ENCODE results near the gene IMPDH2. TPM values are rescaled to one million over a fixed set of nuclear protein-coding genes. Genes with fewer than 3 reads are reported as not detected.

IMPDH2 gene
- total RNA-seq, 2 donors from 2014 or later = 32.1 to 68.7 TPM

GRCh38 chr3:48985831-48986376 is 43.3 kb downstream of the IMPDH2 start:
- Histone ChIP-seq H3K27me3 (no peaks in the 10 kb centered on the region), H3K36me3 (peaks cover 49% of the 10 kb centered on the region), H3K4me1 (peaks cover 0 to 11% of the 10 kb centered on the region in 2 donors), H3K27ac (no peak overlapping the region), H3K9me3 (no peaks in the 10 kb centered on the region), H3K4me3 (no peak overlapping the region)
- DNase-seq (ENCODE audit: low spot score) = no peak
- TF ChIP-seq CTCF (IDR thresholded peaks at IDR 0.05) = no peak

GRCh38 chr3:48984663-48985062 is 44.5 kb downstream of the IMPDH2 start:
- peaks cover 62% of the 10 kb centered on the region for H3K36me3 ChIP-seq
- H3K9me3 ChIP-seq = no peaks in the 10 kb centered on the region
- H3K27me3 ChIP-seq = no peaks in the 10 kb centered on the region
- H3K4me3 ChIP-seq = no peak overlapping the region
- H3K27ac ChIP-seq = no peak overlapping the region
- peaks cover 0 to 9% of the 10 kb centered on the region in 2 donors for H3K4me1 ChIP-seq
- DNase-seq (ENCODE audit: low spot score) = no peak
- no peak for TF ChIP-seq CTCF (IDR thresholded peaks at IDR 0.05)

- Histone ChIP-seq H3K36me3 (peaks cover 77% of the 10 kb centered on the region), H3K27ac (no peak overlapping the region)
- no peak for TF ChIP-seq CTCF (IDR thresholded peaks at IDR 0.05)
Measured at GRCh38 chr3:48983096-48983495, 46.1 kb downstream of the IMPDH2 start.

GRCh38 chr3:48982686-48983085 is 46.5 kb downstream of the IMPDH2 start:
- Histone ChIP-seq H3K4me3 (no peak overlapping the region), H3K9me3 (no peaks in the 10 kb centered on the region), H3K27me3 (no peaks in the 10 kb centered on the region), H3K27ac (no peak overlapping the region), H3K36me3 (peaks cover 81% of the 10 kb centered on the region), H3K4me1 (no peaks in the 10 kb centered on the region)
- no peak for DNase-seq (ENCODE audit: low spot score)
- no peak for TF ChIP-seq CTCF (IDR thresholded peaks at IDR 0.05)

More at GRCh38 chr3:48983096-48983495, 46.1 kb downstream of the IMPDH2 start:
- Histone ChIP-seq H3K27me3 (no peaks in the 10 kb centered on the region), H3K4me1 (no peaks in the 10 kb centered on the region), H3K9me3 (no peaks in the 10 kb centered on the region), H3K4me3 (no peak overlapping the region)
- no peak for DNase-seq (ENCODE audit: low spot score)

GRCh38 chr3:48982016-48982415 is 47.2 kb downstream of the IMPDH2 start:
- H3K4me1 ChIP-seq = no peaks in the 10 kb centered on the region
- no peak overlapping the region for H3K27ac ChIP-seq
- H3K9me3 ChIP-seq = no peaks in the 10 kb centered on the region
- H3K27me3 ChIP-seq = no peaks in the 10 kb centered on the region
- no peak for DNase-seq (ENCODE audit: low spot score)
- peaks cover 88% of the 10 kb centered on the region for H3K36me3 ChIP-seq
- no peak for TF ChIP-seq CTCF (IDR thresholded peaks at IDR 0.05)
- no peak overlapping the region for H3K4me3 ChIP-seq

GRCh38 chr3:48980295-48980694 is 48.9 kb downstream of the IMPDH2 start:
- H3K36me3 ChIP-seq = peaks cover 91% of the 10 kb centered on the region
- H3K4me1 ChIP-seq = no peaks in the 10 kb centered on the region
- H3K4me3 ChIP-seq = no peak overlapping the region
- no peak for DNase-seq (ENCODE audit: low spot score)
- H3K27me3 ChIP-seq = no peaks in the 10 kb centered on the region
- H3K27ac ChIP-seq = no peak overlapping the region
- no peak for TF ChIP-seq CTCF (IDR thresholded peaks at IDR 0.05)
- H3K9me3 ChIP-seq = no peaks in the 10 kb centered on the region
